Gastrocnemius medialis (tissue), 4 donors: ENCODE data around the gene PPFIBP2. TPM values are rescaled to one million over a fixed set of nuclear protein-coding genes. Genes with fewer than 3 reads are reported as not detected.

Experiments
- ATAC-seq, 2 donors: fragments of 150-250 bp; one replicate each; pipeline ENCODE4 v1.9.1; 2016
- DNase-seq, 2 donors: peaks; one replicate each; pipeline ENCODE4 v3.0.0-alpha.2; 2019
- H3K27ac ChIP-seq, 4 donors: fragments of 200-600 bp; sonication (generic); 1 replicate in 1 of 4; 2 replicates in 3 of 4; pipeline ENCODE4 v1.5.1; 2016 to 2018; ENCODE audit warnings: mild to moderate bottlenecking in 2 of 4, moderate library complexity in 1 of 4
- H3K27me3 ChIP-seq, 3 donors: fragments of 200-600 bp; sonication (generic) in 2 of 3; 1 replicate in 1 of 3; 2 replicates in 2 of 3; pipeline versions ENCODE4 v1.5.1 to v1.6.0; 2016 to 2019; ENCODE audit warnings: mild to moderate bottlenecking in 1 of 3, moderate library complexity in 1 of 3
- H3K36me3 ChIP-seq, 2 donors: fragments of 200-600 bp; sonication (generic) in 1 of 2; one replicate each; pipeline ENCODE4 v1.5.1; 2017 to 2018
- H3K4me1 ChIP-seq, 2 donors: fragments of 200-600 bp; sonication (generic) in 1 of 2; one replicate each; pipeline ENCODE4 v1.5.1; 2016 to 2017; ENCODE audit warnings: mild to moderate bottlenecking in 2 of 2
- H3K4me3 ChIP-seq, 4 donors: fragments of 200-600 bp; sonication (generic) in 3 of 4; 1 replicate in 1 of 4; 2 replicates in 3 of 4; pipeline ENCODE4 v1.5.1; 2016 to 2019; ENCODE audit warnings: mild to moderate bottlenecking in 2 of 4
- H3K9me3 ChIP-seq, 3 donors: fragments of 200-600 bp; sonication (generic) in 2 of 3; 1 replicate in 1 of 3; 2 replicates in 2 of 3; pipeline ENCODE4 v1.5.1; 2016 to 2019
- CTCF ChIP-seq, 5 experiments: fragments of 450-650 bp in 3 of 5; fragments of 200-600 bp in 2 of 5; sonication (generic) in 2 of 5; IDR thresholded peaks in 4 of 5; conservative IDR thresholded peaks in 1 of 5; 1 replicate in 4 of 5; 2 replicates in 1 of 5; pipeline ENCODE4 v1.5.1; 2016 to 2019; ENCODE audit warnings: antibody characterized with exemption in 5 of 5, mild to moderate bottlenecking in 3 of 5, moderate library complexity in 3 of 5
- POLR2A ChIP-seq, 2 donors: fragments of 450-650 bp; IDR thresholded peaks; one replicate each; pipeline ENCODE4 v1.6.1; 2017; ENCODE audit warnings: antibody characterized with exemption in 2 of 2, mild to moderate bottlenecking in 2 of 2, moderate library complexity in 2 of 2
- in situ Hi-C, 4 donors: fragments of 200-750 bp; cut with MboI; loops; one replicate each; pipeline versions ENCODE4 v1.15.0 to v1.8.0; 2017; ENCODE audit warnings: low sequenced_read_pairs in 4 of 4
- intact Hi-C: fragments of 100-400 bp; cut with DNase I; formaldehyde crosslinking; loops from one replicate; pipeline ENCODE4 v1.15.1; 2023; ENCODE audit warnings: low total_unique reads
- total RNA-seq, 4 donors: library from RNA; depleted of rRNA; stranded (reverse); fragments of >200 nt; gene quantifications; one replicate each; pipeline versions ENCODE4 v1.1.0 to v1.2.3, GENCODE V29; 2016

The PPFIBP2 gene
- total RNA-seq, 4 donors from 2014 or later, result 10.5 to 33.5 (median 25.4) TPM

GRCh38 chr11:7666292-7666866 is 152.6 kb downstream of the PPFIBP2 start:
- no peak overlapping the region for H3K4me3 ChIP-seq
- TF ChIP-seq CTCF (IDR thresholded peaks at IDR 0.05 in 4 of 5, conservative IDR thresholded peaks at IDR 0.05 in 1 of 5), result no peak
- TF ChIP-seq POLR2A (IDR thresholded peaks at IDR 0.05), result no peak
- intact Hi-C loops, result no loop called here
- in situ Hi-C loops, result no loop called here
- H3K9me3 ChIP-seq, result no peaks in the 10 kb centered on the region
- no peaks in the 10 kb centered on the region for H3K4me1 ChIP-seq
- H3K36me3 ChIP-seq, result peaks cover 0 to 14% of the 10 kb centered on the region in 2 donors
- DNase-seq (no peak), ATAC-seq (no peak)
- H3K27me3 ChIP-seq, result no peaks in the 10 kb centered on the region
- H3K27ac ChIP-seq, result no peak overlapping the region

GRCh38 chr11:7667460-7667859 is 153.7 kb downstream of the PPFIBP2 start:
- no peak overlapping the region for H3K4me3 ChIP-seq
- TF ChIP-seq POLR2A (IDR thresholded peaks at IDR 0.05) (no peak), CTCF (IDR thresholded peaks at IDR 0.05 in 4 of 5, conservative IDR thresholded peaks at IDR 0.05 in 1 of 5) (no peak)
- no peaks in the 10 kb centered on the region for H3K27me3 ChIP-seq
- no peak overlapping the region for H3K27ac ChIP-seq
- peaks cover 0 to 14% of the 10 kb centered on the region in 2 donors for H3K36me3 ChIP-seq
- H3K4me1 ChIP-seq, result no peaks in the 10 kb centered on the region
- intact Hi-C loops, result no loop called here
- no peaks in the 10 kb centered on the region for H3K9me3 ChIP-seq
- DNase-seq (no peak), ATAC-seq (no peak)
- in situ Hi-C loops, result no loop called here

GRCh38 chr11:7668464-7668863 is 154.7 kb downstream of the PPFIBP2 start:
- ATAC-seq (no peak), DNase-seq (no peak)
- Histone ChIP-seq H3K27ac (no peak overlapping the region), H3K9me3 (no peaks in the 10 kb centered on the region), H3K36me3 (peaks cover 0 to 14% of the 10 kb centered on the region in 2 donors), H3K4me3 (no peak overlapping the region), H3K4me1 (peaks cover 0 to 9% of the 10 kb centered on the region in 2 donors), H3K27me3 (no peaks in the 10 kb centered on the region)
- in situ Hi-C loops (no loop called here), intact Hi-C loops (no loop called here)
- no peak for TF ChIP-seq POLR2A (IDR thresholded peaks at IDR 0.05)
- no peak for TF ChIP-seq CTCF (IDR thresholded peaks at IDR 0.05 in 4 of 5, conservative IDR thresholded peaks at IDR 0.05 in 1 of 5)

GRCh38 chr11:7668911-7669310 is 155.1 kb downstream of the PPFIBP2 start:
- Histone ChIP-seq H3K36me3 (peaks cover 0 to 14% of the 10 kb centered on the region in 2 donors), H3K9me3 (no peaks in the 10 kb centered on the region), H3K27me3 (no peaks in the 10 kb centered on the region), H3K27ac (no peak overlapping the region), H3K4me1 (peaks cover 0 to 13% of the 10 kb centered on the region in 2 donors), H3K4me3 (no peak overlapping the region)
- no peak for TF ChIP-seq CTCF (IDR thresholded peaks at IDR 0.05 in 4 of 5, conservative IDR thresholded peaks at IDR 0.05 in 1 of 5)
- no peak for TF ChIP-seq POLR2A (IDR thresholded peaks at IDR 0.05)
- ATAC-seq, result no peak
- DNase-seq, result no peak
- intact Hi-C loops (no loop called here), in situ Hi-C loops (no loop called here)

- intact Hi-C loops (no loop called here), in situ Hi-C loops (no loop called here)
- no peak overlapping the region for H3K27ac ChIP-seq
- peaks cover 0 to 14% of the 10 kb centered on the region in 2 donors for H3K36me3 ChIP-seq
- H3K4me3 ChIP-seq, result no peak overlapping the region
- no peak for ATAC-seq
- TF ChIP-seq POLR2A (IDR thresholded peaks at IDR 0.05) (no peak), CTCF (IDR thresholded peaks at IDR 0.05 in 4 of 5, conservative IDR thresholded peaks at IDR 0.05 in 1 of 5) (no peak)
- H3K27me3 ChIP-seq, result no peaks in the 10 kb centered on the region
- DNase-seq, result no peak
- H3K4me1 ChIP-seq, result peaks cover 0 to 19% of the 10 kb centered on the region in 2 donors
- H3K9me3 ChIP-seq, result no peaks in the 10 kb centered on the region
These were observed 156.8 kb downstream of the PPFIBP2 start for GRCh38 chr11:7670641-7671040.
